Left renal pelvis (tissue), 4 donors: ENCODE measurements around the gene DCX. TPM values are rescaled to one million over a fixed set of nuclear protein-coding genes. Genes with fewer than 3 reads are reported as not detected.
"Not testable (repeated sequence)": the region's sequence is repeated elsewhere in the genome, so short reads cannot be mapped to it uniquely, and the experiment has no call there.

Source experiments
- DNase-seq, 4 donors: peaks; one replicate each; pipeline ENCODE4 v3.0.0-alpha.2; 2013; ENCODE audit warnings: low read depth in 4 of 4, low spot score in 3 of 4
- polyA plus RNA-seq, 4 donors: library from polyadenylated mRNA; unstranded; fragments of 120-200 nt; gene quantifications; one replicate each; pipeline ENCODE4 v1.2.1, GENCODE V29; 2013; ENCODE audit not compliant: insufficient read length in 4 of 4

The DCX gene
- polyA plus RNA-seq, 4 donors = 0.67 to 2.8 (median 2.1) TPM

- peak in 1 of 4 donors; percentile 11 for DNase-seq
These were observed 36.2 kb downstream of the DCX start for GRCh38 chrX:111375747-111376146.

- DNase-seq = no peak
These were observed 39.9 kb downstream of the DCX start for GRCh38 chrX:111372086-111372485.

GRCh38 chrX:111365770-111366325 is 46.1 kb downstream of the DCX start:
- DNase-seq = no peak

GRCh38 chrX:111363741-111364140 is 48.3 kb downstream of the DCX start:
- no peak for DNase-seq

- DNase-seq = no peak
These were observed 50.2 kb downstream of the DCX start for GRCh38 chrX:111361751-111362150.

GRCh38 chrX:111360839-111361238 is 51.2 kb downstream of the DCX start:
- no peak for DNase-seq

- no peak for DNase-seq
These were observed 56.4 kb downstream of the DCX start for GRCh38 chrX:111355523-111356115.

GRCh38 chrX:111354496-111354895 is 57.5 kb downstream of the DCX start:
- no peak for DNase-seq

- DNase-seq = no peak
These were observed 58.2 kb downstream of the DCX start for GRCh38 chrX:111353793-111354192.

GRCh38 chrX:111352424-111352823 is 59.6 kb downstream of the DCX start:
- DNase-seq = no peak

- DNase-seq = no peak
These were observed 62.1 kb downstream of the DCX start for GRCh38 chrX:111349934-111350333.

- DNase-seq = no peak
These were observed 62.9 kb downstream of the DCX start for GRCh38 chrX:111349101-111349500.

GRCh38 chrX:111348429-111348828 is 63.6 kb downstream of the DCX start:
- DNase-seq = no peak

- not testable (repeated sequence) for DNase-seq
These were observed 65.8 kb downstream of the DCX start for GRCh38 chrX:111346150-111346549.

- no peak for DNase-seq
These were observed 71.9 kb downstream of the DCX start for GRCh38 chrX:111340054-111340453.

- no peak for DNase-seq
These were observed 72.8 kb downstream of the DCX start for GRCh38 chrX:111339212-111339611.

GRCh38 chrX:111338095-111338698 is 73.8 kb downstream of the DCX start:
- no peak for DNase-seq

GRCh38 chrX:111337067-111337637 is 74.8 kb downstream of the DCX start:
- no peak for DNase-seq

- DNase-seq = no peak
These were observed 75.9 kb downstream of the DCX start for GRCh38 chrX:111336141-111336540.

- DNase-seq = no peak
These were observed 82.6 kb downstream of the DCX start for GRCh38 chrX:111329370-111329769.

- DNase-seq = no peak
These were observed 83.1 kb downstream of the DCX start for GRCh38 chrX:111328858-111329257.

GRCh38 chrX:111322231-111322855 is 89.6 kb downstream of the DCX start:
- no peak for DNase-seq
